HCT116 (cell line): ENCODE data around the gene MUS81. TPM values are rescaled to one million over a fixed set of nuclear protein-coding genes. Genes with fewer than 3 reads are reported as not detected.

Experiments
- ATAC-seq: fragments of 200-7000 bp; cut with Tn5 transposase; 2 replicates; pipeline ENCODE4 v1.9.1; 2020; ENCODE audit warnings: mild to moderate bottlenecking, moderate library complexity
- BruUV-seq: library from RNA; stranded (reverse); fragments of 400-500 nt; replicated peaks from 2 replicates; lab custom pipeline; 2021; lab: Mats Ljungman, UMichigan
- CTCF ChIA-PET: fragments of 300-600 bp; sonication (Branson Sonifier 250); formaldehyde crosslinking; loops from one replicate; lab custom pipeline; 2021; ENCODE audit warnings: antibody characterized with exemption; lab: Charles Lee
- POLR2A ChIA-PET: fragments of 300-600, 350-600 bp; sonication (Branson Sonifier 250); formaldehyde crosslinking; loops from one replicate; lab custom pipeline; 2021; ENCODE audit warnings: antibody characterized with exemption; lab: Charles Lee
- RAD21 ChIA-PET, 2 experiments: fragments of 300-600 bp; sonication (Branson Sonifier 250); formaldehyde crosslinking; loops; one replicate each; lab custom pipeline; 2023; ENCODE audit warnings: low total read pairs in 2 of 2; ENCODE audit not compliant: uncharacterized antibody in 2 of 2, unreplicated experiment in 2 of 2, low non-redundant PET in 1 of 2; lab: Charles Lee
- DNase-seq: peaks from one replicate; pipeline ENCODE4 v3.0.0-alpha.2; 2010; ENCODE audit warnings: low read depth, low spot score
- H2AFZ ChIP-seq: fragments of 200-600 bp; shearing (Covaris generic), sonication (generic); 2 replicates; pipeline ENCODE4 v1.6.1; 2017; ENCODE audit warnings: low read depth, mixed run types, mixed read lengths, antibody characterized with exemption, low read length; ENCODE audit not compliant: poor library complexity, severe bottlenecking
- H3K27ac ChIP-seq: 2 replicates; pipeline ENCODE4 v1.5.1; 2012; ENCODE audit warnings: low read depth, low read length
- H3K27me3 ChIP-seq: fragments of 200-600 bp; sonication (generic); 2 replicates; pipeline ENCODE4 v1.6.1; 2016; ENCODE audit warnings: mixed run types, low read length, mixed read lengths; ENCODE audit not compliant: insufficient read depth
- H3K36me3 ChIP-seq, 2 experiments: fragments of 200-500 bp in 1 of 2; fragments of 200-600 bp in 1 of 2; sonication (Bioruptor generic) in 1 of 2; sonication (generic) in 1 of 2; 2 replicates each; pipeline versions ENCODE4 v1.5.1 to v1.6.1; 2014 to 2016; ENCODE audit warnings: low read length in 2 of 2, inconsistent platforms in 1 of 2, mixed read lengths in 1 of 2, mixed run types in 1 of 2; ENCODE audit not compliant: insufficient read depth in 2 of 2, control insufficient read depth in 1 of 2
- H3K4me1 ChIP-seq, 2 experiments: fragments of 200-600 bp in 1 of 2; sonication (generic) in 1 of 2; 2 replicates each; pipeline versions ENCODE4 v1.5.1 to v1.6.1; 2012 to 2017; ENCODE audit warnings: low read length in 2 of 2, inconsistent platforms in 1 of 2, mild to moderate bottlenecking in 1 of 2, mixed read lengths in 1 of 2, mixed run types in 1 of 2, moderate library complexity in 1 of 2; ENCODE audit not compliant: insufficient read depth in 2 of 2, control insufficient read depth in 1 of 2
- H3K4me2 ChIP-seq: fragments of 200-600 bp; sonication (generic); 2 replicates; pipeline ENCODE4 v1.6.1; 2017; ENCODE audit warnings: mixed run types, low read length, mixed read lengths
- H3K4me3 ChIP-seq, 2 experiments: fragments of 200-600 bp in 1 of 2; sonication (generic) in 1 of 2; replicated peaks in 1 of 2; 2 replicates each; pipeline ENCODE4 v1.5.1; 2011 to 2016; ENCODE audit warnings: low read length in 2 of 2, control low read depth in 1 of 2, low read depth in 1 of 2, mild to moderate bottlenecking in 1 of 2, mixed read lengths in 1 of 2, mixed run types in 1 of 2
- H3K79me2 ChIP-seq: fragments of 200-600 bp; sonication (generic); 2 replicates; pipeline ENCODE4 v1.6.1; 2017; ENCODE audit warnings: mild to moderate bottlenecking, mixed run types, low read length, moderate library complexity, mixed read lengths; ENCODE audit not compliant: insufficient read depth
- H3K9ac ChIP-seq: fragments of 200-600 bp; sonication (generic); 2 replicates; pipeline ENCODE4 v1.6.1; 2016; ENCODE audit warnings: low read length, mixed read lengths
- H3K9me2 ChIP-seq: fragments of 200-600 bp; sonication (generic), shearing (Covaris generic); 2 replicates; pipeline ENCODE4 v1.6.1; 2017; ENCODE audit warnings: mixed run types, mild to moderate bottlenecking, moderate library complexity; ENCODE audit not compliant: insufficient read depth
- H3K9me3 ChIP-seq, 2 experiments: fragments of 200-500 bp in 1 of 2; fragments of 200-600 bp in 1 of 2; sonication (Bioruptor generic) in 1 of 2; sonication (generic) in 1 of 2; 2 replicates each; pipeline ENCODE4 v1.6.1; 2014 to 2017; ENCODE audit warnings: low read length in 2 of 2, mixed read lengths in 2 of 2, inconsistent platforms in 1 of 2, low read depth in 1 of 2, mild to moderate bottlenecking in 1 of 2, mixed run types in 1 of 2, moderate library complexity in 1 of 2; ENCODE audit not compliant: control insufficient read depth in 1 of 2, insufficient read depth in 1 of 2
- H4K20me1 ChIP-seq: fragments of 200-600 bp; sonication (generic), shearing (Covaris generic); 2 replicates; pipeline ENCODE4 v1.6.1; 2017; ENCODE audit warnings: mixed run types, mild to moderate bottlenecking, moderate library complexity; ENCODE audit not compliant: insufficient read depth
- ATF3 ChIP-seq: IDR thresholded peaks from 2 replicates; pipeline ENCODE4 v1.6.1; 2012
- CBX3 ChIP-seq: IDR thresholded peaks from 2 replicates; pipeline ENCODE4 v1.6.1; 2012; ENCODE audit warnings: low read depth
- CEBPB ChIP-seq: IDR thresholded peaks from 2 replicates; pipeline ENCODE4 v1.6.1; 2012; ENCODE audit warnings: low read depth
- EGR1 ChIP-seq: IDR thresholded peaks from 2 replicates; pipeline ENCODE4 v1.6.1; 2012; ENCODE audit warnings: low read depth
- EZH2 ChIP-seq: fragments of 200-600 bp; sonication (generic); IDR thresholded peaks from 2 replicates; pipeline ENCODE4 v1.6.1; 2017; ENCODE audit warnings: antibody characterized with exemption, mixed run types
- EZH2phosphoT487 ChIP-seq: fragments of 200-600 bp; IDR thresholded peaks from 2 replicates; pipeline ENCODE4 v1.6.1; 2018; ENCODE audit warnings: antibody characterized with exemption, borderline replicate concordance
- FOSL1 ChIP-seq: IDR thresholded peaks from 2 replicates; pipeline ENCODE4 v1.6.1; 2012; ENCODE audit warnings: low read depth
- JUND ChIP-seq: IDR thresholded peaks from 2 replicates; pipeline ENCODE4 v1.6.1; 2012
- POLR2A ChIP-seq: IDR thresholded peaks from 2 replicates; pipeline ENCODE4 v1.7.0; 2011; ENCODE audit warnings: borderline replicate concordance; ENCODE audit not compliant: insufficient read depth, insufficient read length; ENCODE audit errors: extremely low read depth
- POLR2AphosphoS5 ChIP-seq: IDR thresholded peaks from 2 replicates; pipeline ENCODE4 v1.6.1; 2011; ENCODE audit warnings: mild to moderate bottlenecking, low read depth, low read length, moderate library complexity
- RAD21 ChIP-seq: IDR thresholded peaks from 2 replicates; pipeline ENCODE4 v1.6.1; 2012; ENCODE audit warnings: low read depth, mild to moderate bottlenecking
- SIN3A ChIP-seq: IDR thresholded peaks from 2 replicates; pipeline ENCODE4 v1.6.1; 2012; ENCODE audit warnings: low read depth
- SP1 ChIP-seq: IDR thresholded peaks from 2 replicates; pipeline ENCODE4 v1.6.1; 2012; ENCODE audit warnings: low read depth
- TCF7L2 ChIP-seq: IDR thresholded peaks from 2 replicates; pipeline ENCODE4 v1.7.0; 2011; ENCODE audit warnings: borderline replicate concordance, inconsistent platforms; ENCODE audit not compliant: insufficient read depth, insufficient read length; ENCODE audit errors: extremely low read depth
- ZBTB33 ChIP-seq: IDR thresholded peaks from 2 replicates; pipeline ENCODE4 v1.6.1; 2011; ENCODE audit warnings: mild to moderate bottlenecking, low read length, moderate library complexity; ENCODE audit not compliant: insufficient replicate concordance; ENCODE audit errors: extremely low read depth
- ZFX ChIP-seq: fragments of 450-650 bp; IDR thresholded peaks from 2 replicates; pipeline ENCODE4 v1.6.1; 2017
- intact Hi-C: fragments of 100-400 bp; cut with micrococcal nuclease; formaldehyde crosslinking; loops from 2 replicates; pipeline ENCODE4 v1.10.0; 2022
- total RNA-seq: library from RNA; stranded (reverse); gene quantifications from one replicate; pipeline ENCODE4 v1.2.1, GENCODE V29; 2021; ENCODE audit not compliant: unreplicated experiment

Gene MUS81
- total RNA-seq, 1 experiment from 2014 or later, result 47.2 TPM

- H3K4me2 ChIP-seq, result no peak within 1 kb of the TSS
- H3K9me2 ChIP-seq, result no peaks in the 10 kb centered on the region
- ChIA-PET RAD21 (no interaction called here), CTCF (interaction anchor here (1.1 kb wide), 1 partner anchor 8 kb away, joined by 4 read pairs; the partner anchor contains the start of gene FIBP), POLR2A (no interaction called here)
- peaks cover 12% of the 10 kb centered on the region; the same call in 1 of the 2 replicates for H3K79me2 ChIP-seq
- H3K36me3 ChIP-seq, result peaks cover 5 to 25% of the 10 kb centered on the region in 2 experiments; a peak in 2 of 4 replicates
- no peak for TF ChIP-seq SP1
- no peak for TF ChIP-seq JUND
- no peak for TF ChIP-seq ZFX
- no peak for TF ChIP-seq ZBTB33
- TF ChIP-seq RAD21, result no peak
- TF ChIP-seq EGR1, result no peak
- TF ChIP-seq CEBPB, result no peak
- TF ChIP-seq EZH2, result no peak
- TF ChIP-seq ATF3, result no peak
- no peak for TF ChIP-seq EZH2phosphoT487
- no peak for TF ChIP-seq FOSL1
- TF ChIP-seq SIN3A, result no peak
- TF ChIP-seq TCF7L2, result no peak
- no peak for TF ChIP-seq POLR2A
- no peak for TF ChIP-seq CBX3
- no peak for TF ChIP-seq POLR2AphosphoS5
- no peaks in the 10 kb centered on the region for H3K9me3 ChIP-seq
- no peak within 1 kb of the TSS for H3K4me3 ChIP-seq
- BruUV-seq, result no TSS peak
- peaks cover 2 to 5% of the 10 kb centered on the region in 2 experiments; a peak in 2 of 4 replicates for H3K4me1 ChIP-seq
- no peaks in the 10 kb centered on the region for H4K20me1 ChIP-seq
- H3K27ac ChIP-seq, result no peak within 1 kb of the TSS
- intact Hi-C loops, result no loop called here
- ATAC-seq (no peak), DNase-seq (no peak)
- no peak within 1 kb of the TSS for H3K9ac ChIP-seq
- H3K27me3 ChIP-seq, result no peaks in the 10 kb centered on the region
- no peak within 1 kb of the TSS for H2AFZ ChIP-seq
Observed at GRCh38 chr11:65879617-65880016, 19.4 kb downstream of the MUS81 start, which contains the start of gene CTSW. Gene CTSW (plus strand): TSS chr11:65879837. CDS start chr11:65879855, 18 bp downstream.
